C4-2B (cell line): Measurements from ENCODE around the gene ANKRD52.
"Not testable (repeated sequence)": the region's sequence is repeated elsewhere in the genome, so short reads cannot be mapped to it uniquely, and the experiment has no call there.

Experiments
- H3K27ac ChIP-seq: fragments of 450-650 bp; 2 replicates; pipeline ENCODE4 v1.5.1; 2017
- CTCF ChIP-seq: fragments of 450-650 bp; conservative IDR thresholded peaks from 2 replicates; pipeline ENCODE4 v1.5.1; 2017; ENCODE audit warnings: mild to moderate bottlenecking
- ZFX ChIP-seq: fragments of 450-650 bp; IDR thresholded peaks from 2 replicates; pipeline ENCODE4 v1.6.1; 2017

Gene ANKRD52

GRCh38 chr12:56204275-56204674, 53.9 kb downstream of the ANKRD52 start:
- no peak for TF ChIP-seq ZFX
- TF ChIP-seq CTCF: no peak
- no peak overlapping the region for H3K27ac ChIP-seq

- TF ChIP-seq ZFX: no peak
- TF ChIP-seq CTCF: no peak
- H3K27ac ChIP-seq: 0 out of 2 replicates have a peak overlapping the region, but pooled peaks have one; percentile 28
Measured at GRCh38 chr12:56202838-56203237, 55.3 kb downstream of the ANKRD52 start.

GRCh38 chr12:56202366-56202765, 55.8 kb downstream of the ANKRD52 start:
- TF ChIP-seq CTCF (no peak), ZFX (no peak)
- no peak overlapping the region; the same call in 1 of the 2 replicates for H3K27ac ChIP-seq

- no peak for TF ChIP-seq ZFX
- no peak for TF ChIP-seq CTCF
- no peak overlapping the region for H3K27ac ChIP-seq
Measured at GRCh38 chr12:56198836-56199235, 59.3 kb downstream of the ANKRD52 start.

GRCh38 chr12:56197921-56198635, 60.1 kb downstream of the ANKRD52 start:
- H3K27ac ChIP-seq: no peak overlapping the region
- TF ChIP-seq CTCF: no peak
- no peak for TF ChIP-seq ZFX

GRCh38 chr12:56196818-56197550, 61.2 kb downstream of the ANKRD52 start:
- H3K27ac ChIP-seq: not testable (repeated sequence)

GRCh38 chr12:56193025-56193578, 65.1 kb downstream of the ANKRD52 start:
- H3K27ac ChIP-seq: no peak overlapping the region
- TF ChIP-seq ZFX (no peak), CTCF (peak; percentile 91)
